Stimulated activated CD4-positive, alpha-beta T cell treated with anti-CD3 and anti-CD28 coated beads, TNF-alpha, amount 100 ng/mL, for 1 hour (primary cell): ENCODE results near the gene SRRT.
"Not testable (repeated sequence)": the region's sequence is repeated elsewhere in the genome, so short reads cannot be mapped to it uniquely, and the experiment has no call there.

Experiments
- DNase-seq, 3 donors: peaks; one replicate each; pipeline ENCODE4 v3.0.0-alpha.2; 2020; ENCODE audit warnings: low read depth in 3 of 3, low spot score in 1 of 3

SRRT gene

GRCh38 chr7:100921039-100921438 lies 46.1 kb downstream of the SRRT start:
- DNase-seq: no peak

- DNase-seq: not testable (repeated sequence)
Observed at GRCh38 chr7:100923616-100924015, 48.7 kb downstream of the SRRT start.

GRCh38 chr7:100929808-100930174 lies 54.9 kb downstream of the SRRT start:
- no peak for DNase-seq

- no peak for DNase-seq
Observed at GRCh38 chr7:100933734-100934133, 58.8 kb downstream of the SRRT start.

GRCh38 chr7:100935381-100935780 lies 60.5 kb downstream of the SRRT start:
- not testable (repeated sequence) for DNase-seq

- DNase-seq: not testable (repeated sequence)
Observed at GRCh38 chr7:100936167-100936566, 61.3 kb downstream of the SRRT start.
